Measurements from ENCODE around the gene SIK2.
"Not testable (repeated sequence)": the region's sequence is repeated elsewhere in the genome, so short reads cannot be mapped to it uniquely, and the experiment has no call there.

SIK2 gene

DNA sequence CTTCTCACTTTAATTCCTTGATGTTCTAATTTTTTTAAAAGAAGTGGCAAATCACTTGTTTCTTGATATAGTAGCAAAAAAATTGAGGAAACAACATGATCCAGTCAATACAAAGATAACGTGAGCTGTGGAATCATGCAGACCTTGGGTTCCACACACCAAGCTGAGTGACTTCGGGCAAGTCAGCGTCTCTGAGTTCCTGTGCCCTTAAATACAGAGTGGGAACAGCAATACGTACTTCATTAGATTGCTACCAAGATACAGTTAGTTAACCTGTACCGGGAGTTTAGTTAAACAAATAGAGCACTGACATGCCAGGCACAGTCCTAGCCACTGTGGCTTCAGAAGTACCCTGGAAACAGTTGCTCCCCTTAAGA lies 105.4 kb downstream of the SIK2 start:
- DNase-seq (ENCODE audit: low read depth) = no peak
- no peak overlapping the region for H3K4me3 ChIP-seq (replicated peaks; ENCODE audit: low read depth, low read length)
- TF ChIP-seq, protein P1, sequence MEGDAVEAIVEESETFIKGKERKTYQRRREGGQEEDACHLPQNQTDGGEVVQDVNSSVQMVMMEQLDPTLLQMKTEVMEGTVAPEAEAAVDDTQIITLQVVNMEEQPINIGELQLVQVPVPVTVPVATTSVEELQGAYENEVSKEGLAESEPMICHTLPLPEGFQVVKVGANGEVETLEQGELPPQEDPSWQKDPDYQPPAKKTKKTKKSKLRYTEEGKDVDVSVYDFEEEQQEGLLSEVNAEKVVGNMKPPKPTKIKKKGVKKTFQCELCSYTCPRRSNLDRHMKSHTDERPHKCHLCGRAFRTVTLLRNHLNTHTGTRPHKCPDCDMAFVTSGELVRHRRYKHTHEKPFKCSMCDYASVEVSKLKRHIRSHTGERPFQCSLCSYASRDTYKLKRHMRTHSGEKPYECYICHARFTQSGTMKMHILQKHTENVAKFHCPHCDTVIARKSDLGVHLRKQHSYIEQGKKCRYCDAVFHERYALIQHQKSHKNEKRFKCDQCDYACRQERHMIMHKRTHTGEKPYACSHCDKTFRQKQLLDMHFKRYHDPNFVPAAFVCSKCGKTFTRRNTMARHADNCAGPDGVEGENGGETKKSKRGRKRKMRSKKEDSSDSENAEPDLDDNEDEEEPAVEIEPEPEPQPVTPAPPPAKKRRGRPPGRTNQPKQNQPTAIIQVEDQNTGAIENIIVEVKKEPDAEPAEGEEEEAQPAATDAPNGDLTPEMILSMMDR (IDR thresholded peaks at IDR 0.05; ENCODE audit: low read length, missing control alignments) = no peak

DNA sequence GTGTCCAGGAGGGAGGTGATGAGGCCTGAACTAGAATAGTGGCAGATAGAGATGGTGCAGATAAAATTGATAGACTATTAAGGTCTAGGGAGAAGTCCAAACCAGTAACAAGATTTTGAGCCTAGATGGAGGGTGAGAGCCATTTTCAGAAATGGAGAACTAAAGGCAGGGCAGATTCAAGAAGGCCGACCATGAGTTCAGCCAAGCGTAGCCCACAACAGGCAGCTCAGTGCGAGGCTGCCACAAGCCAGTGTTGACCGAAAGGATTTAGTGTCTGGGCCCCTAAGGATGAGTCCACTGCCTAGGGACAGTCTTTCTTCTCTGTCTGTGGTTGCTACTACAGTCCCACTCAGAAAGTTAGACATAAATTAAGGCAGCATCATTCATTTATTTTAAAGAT lies 112.3 kb downstream of the SIK2 start:
- DNase-seq (ENCODE audit: low read depth) = no peak
- H3K4me3 ChIP-seq (replicated peaks; ENCODE audit: low read depth, low read length) = no peak overlapping the region
- TF ChIP-seq, protein P1 (IDR thresholded peaks at IDR 0.05; ENCODE audit: low read length, missing control alignments) = no peak

DNA sequence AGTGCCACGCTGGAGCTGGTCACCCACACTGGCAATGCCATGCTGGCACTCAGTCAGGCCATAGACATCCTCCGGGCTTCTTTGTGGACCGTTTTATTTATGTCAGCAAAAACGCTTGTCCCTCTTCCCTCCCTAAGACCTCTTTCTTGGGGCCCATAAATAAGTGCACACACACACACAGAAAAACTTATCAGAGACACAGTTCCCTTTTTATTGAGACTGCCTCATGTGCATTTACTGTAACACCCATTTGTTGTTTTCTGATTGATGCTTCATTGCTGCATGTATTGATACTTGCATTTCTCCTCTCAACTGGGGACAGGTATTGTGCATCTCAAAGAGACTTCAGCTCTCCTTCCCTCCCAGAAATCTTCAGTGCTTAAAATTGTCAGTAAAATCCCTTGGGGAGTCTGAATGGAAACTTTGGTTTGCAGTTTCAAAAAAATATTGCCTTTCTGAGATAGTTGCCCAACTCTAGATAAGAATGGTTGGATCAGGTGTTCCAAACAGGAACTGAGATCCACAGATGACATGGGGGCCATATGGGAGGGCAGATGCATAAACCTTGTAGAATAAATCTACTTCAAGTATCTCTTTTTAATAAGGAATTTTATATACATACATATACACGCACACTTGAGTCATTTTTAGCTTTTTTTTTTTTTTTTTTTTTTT lies 113.0 kb downstream of the SIK2 start:
- DNase-seq (ENCODE audit: low read depth) = no peak
- H3K4me3 ChIP-seq (replicated peaks; ENCODE audit: low read depth, low read length) = no peak overlapping the region
- TF ChIP-seq, protein P1 (IDR thresholded peaks at IDR 0.05; ENCODE audit: low read length, missing control alignments) = no peak

DNA sequence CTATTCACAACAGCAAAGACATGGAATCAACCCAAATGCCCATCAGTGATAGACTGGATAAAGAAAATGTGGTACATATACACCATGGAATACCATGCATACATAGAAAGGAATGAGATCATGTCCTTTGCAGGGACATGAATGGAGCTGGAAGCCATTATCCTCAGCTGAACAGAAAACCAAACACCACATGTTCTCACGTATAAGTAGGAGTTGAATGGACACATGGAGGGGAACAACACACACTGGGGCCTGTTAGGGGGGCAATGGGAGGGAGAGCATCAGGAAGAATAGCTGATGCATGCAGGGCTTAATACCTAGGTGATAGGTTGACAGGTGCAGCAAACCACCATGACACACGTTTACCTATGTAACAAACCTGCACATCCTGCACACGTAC lies 115.4 kb downstream of the SIK2 start:
- not testable (repeated sequence) for H3K4me3 ChIP-seq (replicated peaks; ENCODE audit: low read depth, low read length); DNase-seq (ENCODE audit: low read depth)

DNA sequence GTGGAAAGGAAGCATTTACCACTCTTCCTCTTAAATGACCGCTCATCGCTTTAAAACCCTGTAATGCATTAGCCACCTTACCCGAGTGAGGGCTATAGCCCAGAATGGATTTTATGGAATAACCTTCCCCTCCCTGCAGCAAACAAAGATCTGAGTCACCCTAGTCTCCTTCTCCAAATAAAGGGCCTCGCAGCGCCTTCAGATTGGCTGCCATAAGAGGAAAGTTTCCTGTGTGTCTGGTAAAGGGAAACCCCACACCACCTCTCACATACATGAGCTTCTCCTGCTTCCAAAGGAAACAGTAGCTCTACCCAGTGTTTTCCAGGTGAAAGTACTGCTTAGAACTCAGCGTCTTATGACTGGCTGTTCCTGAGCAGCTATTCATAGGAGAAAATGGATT lies 116.2 kb downstream of the SIK2 start:
- TF ChIP-seq, protein P1 (IDR thresholded peaks at IDR 0.05; ENCODE audit: low read length, missing control alignments) = no peak
- H3K4me3 ChIP-seq (replicated peaks; ENCODE audit: low read depth, low read length) = no peak overlapping the region
- peak; percentile 66 for DNase-seq (ENCODE audit: low read depth)

DNA sequence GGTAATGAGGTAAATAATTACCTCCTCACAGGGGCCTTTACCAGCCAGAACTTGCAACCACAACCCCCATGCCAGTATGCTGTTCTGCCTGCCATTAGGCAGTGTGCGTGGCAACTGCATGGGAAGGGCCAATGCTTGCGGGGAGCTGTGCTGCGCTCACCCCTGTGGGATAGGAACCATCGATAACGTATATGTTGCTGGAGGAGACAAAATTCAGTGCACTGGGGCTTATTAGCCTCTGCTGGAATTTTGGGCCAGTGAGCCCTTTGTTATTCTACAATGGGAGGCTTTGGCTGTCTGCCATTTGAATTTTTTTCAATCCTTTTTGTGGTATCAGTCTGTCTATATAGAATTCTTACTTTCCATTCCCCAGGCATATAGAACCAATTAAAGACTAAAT lies 116.6 kb downstream of the SIK2 start:
- DNase-seq (ENCODE audit: low read depth) = peak; percentile 52
- no peak overlapping the region for H3K4me3 ChIP-seq (replicated peaks; ENCODE audit: low read depth, low read length)
- TF ChIP-seq, protein P1 (IDR thresholded peaks at IDR 0.05; ENCODE audit: low read length, missing control alignments) = no peak

DNA sequence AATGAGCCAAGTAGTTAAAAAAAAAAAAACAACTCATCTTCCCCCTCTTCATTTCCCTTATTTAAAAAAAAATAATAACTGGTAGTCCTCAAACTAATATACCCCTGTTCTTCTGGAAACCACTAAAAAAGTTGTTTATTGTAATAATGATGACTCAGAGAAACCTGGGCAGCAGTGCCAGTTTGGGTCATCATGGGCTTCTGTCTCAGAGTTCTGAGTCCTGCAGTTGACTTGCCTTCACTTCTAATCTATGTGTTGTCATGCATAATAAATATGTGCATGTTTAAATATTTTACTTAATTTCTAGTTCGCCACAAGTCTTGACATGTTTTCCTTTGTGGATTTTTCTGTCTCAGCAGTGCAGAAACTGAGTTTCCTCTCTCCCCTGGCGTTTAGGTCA lies 117.1 kb downstream of the SIK2 start:
- TF ChIP-seq, protein P1 (IDR thresholded peaks at IDR 0.05; ENCODE audit: low read length, missing control alignments) = no peak
- no peak for DNase-seq (ENCODE audit: low read depth)
- H3K4me3 ChIP-seq (replicated peaks; ENCODE audit: low read depth, low read length) = no peak overlapping the region

Measured in fibroblast of pulmonary artery (primary cell).